ENCODE data around the gene SAP30BP. TPM values are rescaled to one million over a fixed set of nuclear protein-coding genes. Genes with fewer than 3 reads are reported as not detected.

The SAP30BP gene
- total RNA-seq, 2 donors from 2014 or later = 76.3 to 78.8 TPM

GRCh38 chr17:75734674-75735294, 67.6 kb downstream of the SAP30BP start:
- Mint-ChIP-seq H3K27ac (peak overlapping the region in 1 of 2 donors; percentile 13), H3K9me3 (no peaks in the 10 kb centered on the region), H3K36me3 (no peaks in the 10 kb centered on the region)
- DNase-seq (ENCODE audit: low spot score in 2 of 2) = no peak
- no peak for ATAC-seq

- Mint-ChIP-seq H3K9me3 (no peaks in the 10 kb centered on the region), H3K36me3 (no peaks in the 10 kb centered on the region), H3K27ac (no peak overlapping the region)
- ATAC-seq (no peak), DNase-seq (ENCODE audit: low spot score in 2 of 2) (no peak)
These were observed 69.2 kb downstream of the SAP30BP start for GRCh38 chr17:75736173-75736835.

- Mint-ChIP-seq H3K36me3 (no peaks in the 10 kb centered on the region), H3K27ac (no peak overlapping the region), H3K9me3 (no peaks in the 10 kb centered on the region)
- DNase-seq (ENCODE audit: low spot score in 2 of 2) (no peak), ATAC-seq (no peak)
These were observed 70.2 kb downstream of the SAP30BP start for GRCh38 chr17:75737133-75737962.

GRCh38 chr17:75738218-75738802, 71.2 kb downstream of the SAP30BP start:
- H3K9me3 Mint-ChIP-seq = no peaks in the 10 kb centered on the region
- ATAC-seq (peak; percentile 77 to 79), DNase-seq (ENCODE audit: low spot score in 2 of 2) (no peak)
- peak overlapping the region in 1 of 2 donors; percentile 80 for H3K27ac Mint-ChIP-seq
- H3K36me3 Mint-ChIP-seq = no peaks in the 10 kb centered on the region

GRCh38 chr17:75739174-75739573, 72.0 kb downstream of the SAP30BP start:
- Mint-ChIP-seq H3K9me3 (no peaks in the 10 kb centered on the region), H3K36me3 (no peaks in the 10 kb centered on the region), H3K27ac (no peak overlapping the region)
- ATAC-seq = no peak
- DNase-seq (ENCODE audit: low spot score in 2 of 2) = no peak

- H3K27ac Mint-ChIP-seq = no peak overlapping the region
- no peaks in the 10 kb centered on the region for H3K36me3 Mint-ChIP-seq
- no peak for ATAC-seq
- DNase-seq (ENCODE audit: low spot score in 2 of 2) = no peak
- no peaks in the 10 kb centered on the region for H3K9me3 Mint-ChIP-seq
These were observed 72.7 kb downstream of the SAP30BP start for GRCh38 chr17:75739801-75740200.

- ATAC-seq (no peak), DNase-seq (ENCODE audit: low spot score in 2 of 2) (no peak)
- Mint-ChIP-seq H3K27ac (no peak overlapping the region), H3K36me3 (no peaks in the 10 kb centered on the region), H3K9me3 (no peaks in the 10 kb centered on the region)
These were observed 73.1 kb downstream of the SAP30BP start for GRCh38 chr17:75740215-75740614.

- DNase-seq (ENCODE audit: low spot score in 2 of 2) (no peak), ATAC-seq (no peak)
- Mint-ChIP-seq H3K36me3 (no peaks in the 10 kb centered on the region), H3K27ac (no peak overlapping the region), H3K9me3 (no peaks in the 10 kb centered on the region)
These were observed 73.5 kb downstream of the SAP30BP start for GRCh38 chr17:75740631-75741077.

- no peak overlapping the region for H3K27ac Mint-ChIP-seq
- no peaks in the 10 kb centered on the region for H3K9me3 Mint-ChIP-seq
- DNase-seq (ENCODE audit: low spot score in 2 of 2) (no peak), ATAC-seq (no peak)
- H3K36me3 Mint-ChIP-seq = no peaks in the 10 kb centered on the region
These were observed 75.2 kb downstream of the SAP30BP start for GRCh38 chr17:75742337-75742736.

GRCh38 chr17:75743625-75744206, 76.6 kb downstream of the SAP30BP start:
- no peak for ATAC-seq
- peak overlapping the region in 1 of 2 donors; percentile 61 for H3K27ac Mint-ChIP-seq

GRCh38 chr17:75748706-75749105, 81.6 kb downstream of the SAP30BP start:
- no peak for ATAC-seq
- Mint-ChIP-seq H3K27ac (no peak overlapping the region), H3K36me3 (no peaks in the 10 kb centered on the region), H3K9me3 (no peaks in the 10 kb centered on the region)
- no peak for DNase-seq (ENCODE audit: low spot score in 2 of 2)

More at GRCh38 chr17:75743625-75744206, 76.6 kb downstream of the SAP30BP start:
- Mint-ChIP-seq H3K36me3 (no peaks in the 10 kb centered on the region), H3K9me3 (no peaks in the 10 kb centered on the region)
- no peak for DNase-seq (ENCODE audit: low spot score in 2 of 2)

- Mint-ChIP-seq H3K9me3 (no peaks in the 10 kb centered on the region), H3K36me3 (no peaks in the 10 kb centered on the region), H3K27ac (no peak overlapping the region)
- DNase-seq (ENCODE audit: low spot score in 2 of 2) (peak; percentile 78 to 95), ATAC-seq (peak; percentile 79 to 81)
These were observed 82.6 kb downstream of the SAP30BP start for GRCh38 chr17:75749545-75750389.

- Mint-ChIP-seq H3K27ac (no peak overlapping the region), H3K9me3 (no peaks in the 10 kb centered on the region), H3K36me3 (no peaks in the 10 kb centered on the region)
- DNase-seq (ENCODE audit: low spot score in 2 of 2) (no peak), ATAC-seq (no peak)
These were observed 83.7 kb downstream of the SAP30BP start for GRCh38 chr17:75750661-75751423.

GRCh38 chr17:75751676-75752404, 84.7 kb downstream of the SAP30BP start:
- ATAC-seq (no peak), DNase-seq (ENCODE audit: low spot score in 2 of 2) (no peak)
- Mint-ChIP-seq H3K27ac (no peak overlapping the region), H3K36me3 (no peaks in the 10 kb centered on the region), H3K9me3 (no peaks in the 10 kb centered on the region)

- no peak overlapping the region for H3K27ac Mint-ChIP-seq
- ATAC-seq (no peak), DNase-seq (ENCODE audit: low spot score in 2 of 2) (no peak)
These were observed 85.2 kb downstream of the SAP30BP start for GRCh38 chr17:75752405-75752709.

More at GRCh38 chr17:75752405-75752709, 85.2 kb downstream of the SAP30BP start:
- H3K36me3 Mint-ChIP-seq = no peaks in the 10 kb centered on the region
- no peaks in the 10 kb centered on the region for H3K9me3 Mint-ChIP-seq

All from activated naive CD4-positive, alpha-beta T cell treated with anti-CD3 and anti-CD28 coated beads, Interleukin-2, amount 50 U/mL, for 72 hours (primary cell).